Measurements from ENCODE around the gene HTT-AS. TPM values are rescaled to one million over a fixed set of nuclear protein-coding genes. Genes with fewer than 3 reads are reported as not detected.
"Not testable (repeated sequence)": the region's sequence is repeated elsewhere in the genome, so short reads cannot be mapped to it uniquely, and the experiment has no call there.

The HTT-AS gene
- not detected for total RNA-seq (ENCODE audit: insufficient read depth, low replicate concordance)

GRCh38 chr4:3074078-3074845, at the start of gene HTT-AS, which contains the start of gene HTT:
Gene HTT-AS, minus strand, starts transcription at chr4:3074538.
Gene HTT, plus strand, starts transcription at chr4:3074681. Its CDS starts 145 bp downstream, at chr4:3074826.
- DNase-seq (ENCODE audit: low spot score), result peak; percentile 98

GRCh38 chr4:3123181-3123671, 48.9 kb upstream of the HTT-AS start:
- peak; percentile 76 for DNase-seq (ENCODE audit: low spot score)

GRCh38 chr4:3122081-3122563, 47.8 kb upstream of the HTT-AS start:
- DNase-seq (ENCODE audit: low spot score), result peak; percentile 74

- no peak for DNase-seq (ENCODE audit: low spot score)
Measured at GRCh38 chr4:3121596-3121995, 47.3 kb upstream of the HTT-AS start.

GRCh38 chr4:3121110-3121509, 46.8 kb upstream of the HTT-AS start:
- no peak for DNase-seq (ENCODE audit: low spot score)

GRCh38 chr4:3119464-3119863, 45.1 kb upstream of the HTT-AS start:
- no peak for DNase-seq (ENCODE audit: low spot score)

GRCh38 chr4:3118312-3118711, 44.0 kb upstream of the HTT-AS start:
- DNase-seq (ENCODE audit: low spot score), result no peak

- no peak for DNase-seq (ENCODE audit: low spot score)
Measured at GRCh38 chr4:3116955-3117354, 42.6 kb upstream of the HTT-AS start.

- DNase-seq (ENCODE audit: low spot score), result peak; percentile 58
Measured at GRCh38 chr4:3115637-3116270, 41.4 kb upstream of the HTT-AS start.

- DNase-seq (ENCODE audit: low spot score), result no peak
Measured at GRCh38 chr4:3114377-3114776, 40.0 kb upstream of the HTT-AS start.

- peak; percentile 17 for DNase-seq (ENCODE audit: low spot score)
Measured at GRCh38 chr4:3112609-3113469, 38.5 kb upstream of the HTT-AS start.

GRCh38 chr4:3112201-3112600, 37.9 kb upstream of the HTT-AS start:
- DNase-seq (ENCODE audit: low spot score), result peak; percentile 42

- no peak for DNase-seq (ENCODE audit: low spot score)
Measured at GRCh38 chr4:3111461-3111860, 37.1 kb upstream of the HTT-AS start.

GRCh38 chr4:3108211-3108610, 33.9 kb upstream of the HTT-AS start:
- DNase-seq (ENCODE audit: low spot score), result no peak

- DNase-seq (ENCODE audit: low spot score), result no peak
Measured at GRCh38 chr4:3107691-3108121, 33.4 kb upstream of the HTT-AS start.

GRCh38 chr4:3107271-3107670, 32.9 kb upstream of the HTT-AS start:
- no peak for DNase-seq (ENCODE audit: low spot score)

GRCh38 chr4:3106339-3107186, 32.2 kb upstream of the HTT-AS start:
- DNase-seq (ENCODE audit: low spot score), result peak; percentile 88

GRCh38 chr4:3098346-3098745, 24.0 kb upstream of the HTT-AS start:
- DNase-seq (ENCODE audit: low spot score), result no peak

- no peak for DNase-seq (ENCODE audit: low spot score)
Measured at GRCh38 chr4:3096202-3096601, 21.9 kb upstream of the HTT-AS start.

- DNase-seq (ENCODE audit: low spot score), result not testable (repeated sequence)
Measured at GRCh38 chr4:3094701-3095100, 20.4 kb upstream of the HTT-AS start.

- DNase-seq (ENCODE audit: low spot score), result no peak
Measured at GRCh38 chr4:3091464-3091863, 17.1 kb upstream of the HTT-AS start.

Measured in umbilical cord (tissue), 2 donors.